ENCODE results near the gene MREG. TPM values are rescaled to one million over a fixed set of nuclear protein-coding genes. Genes with fewer than 3 reads are reported as not detected.

MREG gene
- total and polyA plus RNA-seq, 10 of the 15 experiments (the other 5 are each of a cell fraction or from before 2014, with no cell fraction given): 6.9 to 45.0 (median 28.5) TPM

GRCh38 chr2:216002101-216002678 is 11.2 kb downstream of the MREG start (continued):
- TF ChIP-seq CBFB (IDR thresholded peaks at IDR 0.05; ENCODE audit: low read depth): 0 out of 2 replicates have a peak, but pooled peaks have one; percentile 17
- TF ChIP-seq MEF2B (IDR thresholded peaks at IDR 0.05; ENCODE audit: partially characterized antibody, poor library complexity, severe bottlenecking): no peak
- no peak for TF ChIP-seq BRCA1 (IDR thresholded peaks at IDR 0.05; ENCODE audit: low read depth, low read length)
- no peak for TF ChIP-seq ELK1 (IDR thresholded peaks at IDR 0.05; ENCODE audit: low read depth, low read length)
- TF ChIP-seq ZNF592 (IDR thresholded peaks at IDR 0.05): no peak
- TF ChIP-seq EGR1 (IDR thresholded peaks at IDR 0.05; ENCODE audit: borderline replicate concordance in 1 of 2, low read depth in 2 of 2, low read length in 2 of 2): no peak
- TF ChIP-seq ATF3 (IDR thresholded peaks at IDR 0.05; ENCODE audit: borderline replicate concordance, extremely low read depth, low read depth, low read length): no peak
- TF ChIP-seq RUNX3 (IDR thresholded peaks at IDR 0.05; ENCODE audit: low read length): no peak
- TF ChIP-seq SUZ12 (IDR thresholded peaks at IDR 0.05; ENCODE audit: unreplicated experiment): no peak
- no peak for TF ChIP-seq TAF1 (IDR thresholded peaks at IDR 0.05; ENCODE audit: borderline replicate concordance, low read depth, low read length)
- no peak for TF ChIP-seq RBBP5 (conservative IDR thresholded peaks at IDR 0.05)
- no peak for TF ChIP-seq STAT1 (conservative IDR thresholded peaks at IDR 0.05)
- no peak for TF ChIP-seq MYC (IDR thresholded peaks at IDR 0.05; ENCODE audit: insufficient read depth, insufficient read length, insufficient replicate concordance, low read length, severe bottlenecking)
- no peak for TF ChIP-seq SKIL (IDR thresholded peaks at IDR 0.05; ENCODE audit: low read depth, poor library complexity, severe bottlenecking)
- TF ChIP-seq POLR2AphosphoS5 (IDR thresholded peaks at IDR 0.05; ENCODE audit: low read length): peak; percentile 59; the same call in 1 of the 2 replicates
- TF ChIP-seq USF1 (IDR thresholded peaks at IDR 0.05; ENCODE audit: borderline replicate concordance, extremely low read length, insufficient read depth, low read depth, low read length): no peak
